ENCODE data around the gene SLC52A3. TPM values are rescaled to one million over a fixed set of nuclear protein-coding genes. Genes with fewer than 3 reads are reported as not detected.

SLC52A3 gene
- total RNA-seq, 1 experiment from 2014 or later, result 4.2 TPM

DNA sequence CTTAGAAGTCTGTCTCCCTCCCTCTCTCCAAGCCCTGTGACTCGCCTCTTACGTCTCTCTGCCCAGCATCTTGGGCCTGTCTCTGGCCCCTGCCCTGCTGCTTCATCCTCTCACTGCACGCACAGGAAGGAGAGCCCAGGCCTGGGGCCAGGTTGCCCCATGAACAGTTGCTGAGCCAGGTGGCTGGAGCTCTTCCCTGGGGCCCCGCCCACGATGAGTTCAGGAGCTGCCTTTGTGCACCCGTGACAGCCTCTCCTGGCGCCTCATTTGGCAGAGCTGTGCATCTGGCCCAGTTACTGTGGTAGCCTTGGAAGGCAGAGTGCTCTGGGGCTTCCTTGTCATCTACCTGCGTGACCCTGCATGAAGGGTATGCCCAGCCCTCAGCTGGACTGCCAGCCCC, 44.5 kb downstream of the SLC52A3 start:
- no peak overlapping the region for H3K4me3 ChIP-seq (ENCODE audit: low read length)
- ChIA-PET POLR2A (ENCODE audit: unreplicated experiment) (no interaction called here), CTCF (no interaction called here)
- no peaks in the 10 kb centered on the region for H4K20me1 ChIP-seq (ENCODE audit: low read length)
- intact Hi-C loops (cut with micrococcal nuclease), result no loop called here
- H3F3A ChIP-seq (ENCODE audit: low read length, unreplicated experiment), result no peaks in the 10 kb centered on the region
- no peaks in the 10 kb centered on the region for H3K9me3 ChIP-seq (ENCODE audit: low read length)
- no peaks in the 10 kb centered on the region for H3K4me1 ChIP-seq (ENCODE audit: insufficient read depth, low read length)
- no peak for TF ChIP-seq EZH2 (IDR thresholded peaks at IDR 0.05; ENCODE audit: low read length, unreplicated experiment)
- TF ChIP-seq, protein P1, sequence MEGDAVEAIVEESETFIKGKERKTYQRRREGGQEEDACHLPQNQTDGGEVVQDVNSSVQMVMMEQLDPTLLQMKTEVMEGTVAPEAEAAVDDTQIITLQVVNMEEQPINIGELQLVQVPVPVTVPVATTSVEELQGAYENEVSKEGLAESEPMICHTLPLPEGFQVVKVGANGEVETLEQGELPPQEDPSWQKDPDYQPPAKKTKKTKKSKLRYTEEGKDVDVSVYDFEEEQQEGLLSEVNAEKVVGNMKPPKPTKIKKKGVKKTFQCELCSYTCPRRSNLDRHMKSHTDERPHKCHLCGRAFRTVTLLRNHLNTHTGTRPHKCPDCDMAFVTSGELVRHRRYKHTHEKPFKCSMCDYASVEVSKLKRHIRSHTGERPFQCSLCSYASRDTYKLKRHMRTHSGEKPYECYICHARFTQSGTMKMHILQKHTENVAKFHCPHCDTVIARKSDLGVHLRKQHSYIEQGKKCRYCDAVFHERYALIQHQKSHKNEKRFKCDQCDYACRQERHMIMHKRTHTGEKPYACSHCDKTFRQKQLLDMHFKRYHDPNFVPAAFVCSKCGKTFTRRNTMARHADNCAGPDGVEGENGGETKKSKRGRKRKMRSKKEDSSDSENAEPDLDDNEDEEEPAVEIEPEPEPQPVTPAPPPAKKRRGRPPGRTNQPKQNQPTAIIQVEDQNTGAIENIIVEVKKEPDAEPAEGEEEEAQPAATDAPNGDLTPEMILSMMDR (conservative IDR thresholded peaks at IDR 0.05; ENCODE audit: low read depth, low read length), result no peak
- TF ChIP-seq EZH2phosphoT487 (IDR thresholded peaks at IDR 0.05; ENCODE audit: borderline replicate concordance, low read length), result no peak
- H3K9ac ChIP-seq (ENCODE audit: low read length), result no peak overlapping the region
- DNase-seq (peak; percentile 27), ATAC-seq (no peak)
- peaks cover 63% of the 10 kb centered on the region for H3K27me3 ChIP-seq (ENCODE audit: low read length)
- H3K9me2 ChIP-seq (replicated peaks; ENCODE audit: low read length), result no peaks in the 10 kb centered on the region
- H3K36me3 ChIP-seq (ENCODE audit: low read depth, low read length), result no peaks in the 10 kb centered on the region
- H3K4me2 ChIP-seq (ENCODE audit: low read length), result no peak overlapping the region
- H3K27ac ChIP-seq (ENCODE audit: low read length), result no peak overlapping the region
- BruUV-seq (replicated peaks), result no TSS peak
- no peak overlapping the region for H2AFZ ChIP-seq (ENCODE audit: low read length)
- no peaks in the 10 kb centered on the region for H3K79me2 ChIP-seq (ENCODE audit: low read length)

DNA sequence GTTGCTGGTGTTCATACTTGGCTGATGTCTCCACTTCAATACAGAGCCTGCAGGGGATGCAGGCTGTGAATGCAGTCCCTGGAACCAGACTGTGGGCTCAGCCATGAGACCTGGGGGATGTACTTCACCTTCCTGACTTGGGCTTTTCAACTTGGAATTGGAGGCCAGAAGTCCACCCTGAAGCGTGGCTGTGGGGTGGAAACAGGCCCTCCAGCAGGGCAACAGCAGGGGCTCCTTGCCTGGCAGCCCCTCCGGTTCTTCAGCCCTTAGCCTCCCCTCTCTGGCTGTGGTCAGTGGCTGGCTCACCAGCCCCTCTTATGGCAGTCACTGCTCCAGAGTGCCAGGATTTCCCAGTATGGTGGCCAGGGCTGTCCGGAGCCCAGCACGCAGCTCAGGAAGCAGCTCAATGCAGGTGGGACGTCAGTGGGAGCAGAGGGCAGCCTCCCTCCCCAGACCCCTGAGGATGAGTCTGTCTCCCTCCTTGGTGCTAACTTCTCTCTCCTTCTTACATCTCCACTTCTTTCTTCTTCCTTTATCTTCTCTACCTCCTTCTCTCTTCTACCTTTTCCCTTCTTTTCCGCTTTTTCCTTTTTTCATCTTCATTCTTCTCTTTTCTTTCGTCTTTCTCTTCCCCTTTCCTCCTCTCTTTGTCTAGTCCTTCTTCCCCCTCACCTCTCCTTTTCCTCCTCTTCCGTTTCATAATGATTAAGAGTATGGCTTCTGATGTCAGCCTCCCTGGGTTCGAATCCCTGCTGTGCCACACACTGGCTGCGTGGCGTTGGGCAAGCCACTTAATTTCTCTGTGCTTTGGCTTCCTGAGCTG, 45.3 kb downstream of the SLC52A3 start:
- no peaks in the 10 kb centered on the region for H3K9me3 ChIP-seq (ENCODE audit: low read length)
- ChIA-PET POLR2A (ENCODE audit: unreplicated experiment) (no interaction called here), CTCF (no interaction called here)
- H3K4me1 ChIP-seq (ENCODE audit: insufficient read depth, low read length), result no peaks in the 10 kb centered on the region
- H3K79me2 ChIP-seq (ENCODE audit: low read length), result no peaks in the 10 kb centered on the region
- no TSS peak for BruUV-seq (replicated peaks)
- no peaks in the 10 kb centered on the region for H3F3A ChIP-seq (ENCODE audit: low read length, unreplicated experiment)
- no peak overlapping the region for H3K4me2 ChIP-seq (ENCODE audit: low read length)
- no peaks in the 10 kb centered on the region for H3K9me2 ChIP-seq (replicated peaks; ENCODE audit: low read length)
- no peak for TF ChIP-seq EZH2 (IDR thresholded peaks at IDR 0.05; ENCODE audit: low read length, unreplicated experiment)
- TF ChIP-seq EZH2phosphoT487 (IDR thresholded peaks at IDR 0.05; ENCODE audit: borderline replicate concordance, low read length), result no peak
- TF ChIP-seq, protein P1 (conservative IDR thresholded peaks at IDR 0.05; ENCODE audit: low read depth, low read length), result no peak
- intact Hi-C loops (cut with micrococcal nuclease), result no loop called here
- no peaks in the 10 kb centered on the region for H4K20me1 ChIP-seq (ENCODE audit: low read length)
- H3K4me3 ChIP-seq (ENCODE audit: low read length), result no peak overlapping the region
- DNase-seq (no peak), ATAC-seq (no peak)
- no peaks in the 10 kb centered on the region for H3K36me3 ChIP-seq (ENCODE audit: low read depth, low read length)
- H3K27me3 ChIP-seq (ENCODE audit: low read length), result peaks cover 60% of the 10 kb centered on the region
- no peak overlapping the region for H3K9ac ChIP-seq (ENCODE audit: low read length)
- no peak overlapping the region for H3K27ac ChIP-seq (ENCODE audit: low read length)
- no peak overlapping the region for H2AFZ ChIP-seq (ENCODE audit: low read length)

DNA sequence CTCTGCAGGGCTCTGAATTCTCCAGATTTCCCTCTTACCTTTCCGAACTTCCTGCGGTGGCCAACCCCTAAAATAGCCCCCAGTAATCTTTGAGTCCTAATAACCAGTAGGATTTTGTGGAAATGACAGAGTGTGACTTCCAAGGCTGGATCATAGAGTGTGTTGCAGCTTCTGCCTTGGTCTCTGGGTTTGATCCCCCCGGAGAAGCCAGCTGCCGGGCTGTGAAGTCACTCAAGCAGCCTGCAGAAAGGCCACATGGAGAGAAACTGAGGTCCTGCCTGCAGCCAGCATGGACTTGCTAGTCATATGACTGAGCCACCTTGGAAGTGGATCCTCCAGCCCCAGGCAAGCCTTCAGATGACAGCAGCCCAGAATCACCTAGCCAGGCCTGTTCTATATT, 46.4 kb downstream of the SLC52A3 start:
- TF ChIP-seq, protein P1 (conservative IDR thresholded peaks at IDR 0.05; ENCODE audit: low read depth, low read length), result no peak
- TF ChIP-seq EZH2phosphoT487 (IDR thresholded peaks at IDR 0.05; ENCODE audit: borderline replicate concordance, low read length) (no peak), EZH2 (IDR thresholded peaks at IDR 0.05; ENCODE audit: low read length, unreplicated experiment) (no peak)
- DNase-seq, result no peak
- H3K36me3 ChIP-seq (ENCODE audit: low read depth, low read length), result no peaks in the 10 kb centered on the region
- ChIA-PET CTCF (no interaction called here), POLR2A (ENCODE audit: unreplicated experiment) (no interaction called here)
- H3K9ac ChIP-seq (ENCODE audit: low read length), result no peak overlapping the region
- peaks cover 59% of the 10 kb centered on the region for H3K27me3 ChIP-seq (ENCODE audit: low read length)
- no peaks in the 10 kb centered on the region for H3K79me2 ChIP-seq (ENCODE audit: low read length)
- no peaks in the 10 kb centered on the region for H3F3A ChIP-seq (ENCODE audit: low read length, unreplicated experiment)
- no peaks in the 10 kb centered on the region for H3K9me2 ChIP-seq (replicated peaks; ENCODE audit: low read length)
- H2AFZ ChIP-seq (ENCODE audit: low read length), result no peak overlapping the region
- H3K4me3 ChIP-seq (ENCODE audit: low read length), result no peak overlapping the region
- ATAC-seq, result no peak
- no peaks in the 10 kb centered on the region for H3K4me1 ChIP-seq (ENCODE audit: insufficient read depth, low read length)
- BruUV-seq (replicated peaks), result no TSS peak
- H3K9me3 ChIP-seq (ENCODE audit: low read length), result no peaks in the 10 kb centered on the region
- intact Hi-C loops (cut with micrococcal nuclease), result no loop called here
- H3K4me2 ChIP-seq (ENCODE audit: low read length), result no peak overlapping the region
- H3K27ac ChIP-seq (ENCODE audit: low read length), result no peak overlapping the region
- no peaks in the 10 kb centered on the region for H4K20me1 ChIP-seq (ENCODE audit: low read length)

Data from PC-3 (cell line).